GM12878 (cell line): ENCODE measurements around the gene PHC1. TPM values are rescaled to one million over a fixed set of nuclear protein-coding genes. Genes with fewer than 3 reads are reported as not detected.
A peak's percentile ranks its signal among the peaks of the same experiment; 100 is the strongest.

ENCODE experiments used
- CBX5 ChIP-seq: sonication (generic); IDR thresholded peaks from 2 replicates; pipeline ENCODE4 v1.6.1; 2016; ENCODE audit warnings: low read depth, moderate library complexity, mild to moderate bottlenecking, inconsistent platforms
- DPF2 ChIP-seq: fragments of 450-650 bp; IDR thresholded peaks from 2 replicates; pipeline ENCODE4 v1.6.1; 2017; ENCODE audit warnings: mild to moderate bottlenecking
- EGR1 ChIP-seq, 2 experiments: IDR thresholded peaks; 1 replicate in 1 of 2; 2 replicates in 1 of 2; pipeline ENCODE4 v1.6.1; 2011 to 2012; ENCODE audit warnings: low read depth in 2 of 2, low read length in 2 of 2, borderline replicate concordance in 1 of 2, mild to moderate bottlenecking in 1 of 2, moderate library complexity in 1 of 2
- NR2C2 ChIP-seq: IDR thresholded peaks from 2 replicates; pipeline ENCODE4 v1.6.1; 2011; ENCODE audit warnings: borderline replicate concordance, low read depth; ENCODE audit not compliant: control insufficient read depth, insufficient read length
- POLR2A ChIP-seq: IDR thresholded peaks from 2 replicates; pipeline ENCODE4 v1.6.1; 2011; ENCODE audit warnings: low read depth, mild to moderate bottlenecking, low read length
- POU2F2 ChIP-seq: IDR thresholded peaks from 3 replicates; pipeline ENCODE4 v1.6.1; 2011; ENCODE audit warnings: low read depth, mild to moderate bottlenecking, low read length, borderline replicate concordance
- RAD21 ChIP-seq: IDR thresholded peaks from 2 replicates; pipeline ENCODE4 v1.6.1; 2011; ENCODE audit warnings: mild to moderate bottlenecking, low read depth, low read length, moderate library complexity; ENCODE audit not compliant: insufficient read depth
- RAD51 ChIP-seq: fragments of 450-650 bp; IDR thresholded peaks from 2 replicates; pipeline ENCODE4 v1.6.1; 2016; ENCODE audit warnings: moderate library complexity, mild to moderate bottlenecking, inconsistent platforms
- RBBP5 ChIP-seq: fragments of 200-600 bp; sonication (generic); conservative IDR thresholded peaks from 2 replicates; pipeline ENCODE4 v1.6.1; 2016
- SREBF2 ChIP-seq: IDR thresholded peaks from 2 replicates; pipeline ENCODE4 v1.6.1; 2012; ENCODE audit warnings: mild to moderate bottlenecking, low read length
- SRF ChIP-seq, 2 experiments: IDR thresholded peaks; 2 replicates each; pipeline ENCODE4 v1.6.1; 2011; ENCODE audit warnings: low read depth in 2 of 2, low read length in 2 of 2, mild to moderate bottlenecking in 1 of 2, moderate library complexity in 1 of 2
- TCF3 ChIP-seq: IDR thresholded peaks from 2 replicates; pipeline ENCODE4 v1.6.1; 2012; ENCODE audit warnings: low read depth, mild to moderate bottlenecking, low read length, borderline replicate concordance; ENCODE audit not compliant: insufficient read depth
- YBX1 ChIP-seq: fragments of 450-650 bp; IDR thresholded peaks from 2 replicates; pipeline ENCODE4 v1.6.1; 2016; ENCODE audit warnings: antibody characterized with exemption
- ZBED1 ChIP-seq: IDR thresholded peaks from 2 replicates; pipeline ENCODE4 v1.6.1; 2016; ENCODE audit warnings: borderline replicate concordance
- ZNF24 ChIP-seq: fragments of 450-650 bp; IDR thresholded peaks from 2 replicates; pipeline ENCODE4 v1.6.1; 2017; ENCODE audit warnings: antibody characterized with exemption, mild to moderate bottlenecking
- polyA plus RNA-seq, 11 experiments: library from polyadenylated mRNA; depleted of rRNA in 4 of 11; unstranded in 6 of 11; stranded (reverse) in 5 of 11; fragments of >200 nt; fragmentation: Nextera tagmentation in 4 of 11; fragmentation: Illumina TruSeq in 1 of 11; extraction: Ambion mirVana in 4 of 11; extraction: Trizol in 1 of 11; gene quantifications; 1 replicate in 1 of 11; 2 replicates in 10 of 11; pipeline versions ENCODE4 v1.2.1 to v1.2.3, GENCODE V29; 2011 to 2016; ENCODE audit warnings: inconsistent platforms in 2 of 11, missing spikeins in 2 of 11, low read depth in 1 of 11
- total RNA-seq, 4 experiments: library from RNA; depleted of rRNA in 3 of 4; stranded (reverse); fragments of >200 nt in 3 of 4; fragmentation: Illumina TruSeq in 1 of 4; extraction: Trizol in 1 of 4; gene quantifications; 2 replicates each; pipeline versions ENCODE4 v1.2.1 to v1.2.3, GENCODE V29; 2013 to 2021
- TF ChIP-seq, protein P1 (sequence below): IDR thresholded peaks from 2 replicates; pipeline ENCODE4 v1.6.1; 2012; ENCODE audit warnings: low read depth, low read length, improper control_type of control experiment
- TF ChIP-seq, protein P2 (sequence below): fragments of 450-650 bp; IDR thresholded peaks from 2 replicates; pipeline ENCODE4 v1.6.1; 2014; ENCODE audit warnings: mild to moderate bottlenecking
- TF ChIP-seq, protein P3 (sequence below): IDR thresholded peaks from 2 replicates; pipeline ENCODE4 v1.6.1; 2012; ENCODE audit warnings: mild to moderate bottlenecking, low read depth, low read length
- TF ChIP-seq, protein P4 (sequence below): fragments of 450-650 bp; formaldehyde crosslinking; IDR thresholded peaks from 2 replicates; pipeline ENCODE4 v1.4.0; 2022; ENCODE audit warnings: mild to moderate bottlenecking, moderate library complexity
- TF ChIP-seq, protein P5 (sequence below): fragments of 450-650 bp; IDR thresholded peaks from 2 replicates; pipeline ENCODE4 v1.6.1; 2018; ENCODE audit warnings: borderline replicate concordance, mild to moderate bottlenecking; ENCODE audit not compliant: partially characterized antibody

The PHC1 gene
- total and polyA plus RNA-seq, 10 of the 15 experiments (the other 5 are each of a cell fraction or from before 2014, with no cell fraction given) = 0.50 to 16.3 (median 2.1) TPM

DNA sequence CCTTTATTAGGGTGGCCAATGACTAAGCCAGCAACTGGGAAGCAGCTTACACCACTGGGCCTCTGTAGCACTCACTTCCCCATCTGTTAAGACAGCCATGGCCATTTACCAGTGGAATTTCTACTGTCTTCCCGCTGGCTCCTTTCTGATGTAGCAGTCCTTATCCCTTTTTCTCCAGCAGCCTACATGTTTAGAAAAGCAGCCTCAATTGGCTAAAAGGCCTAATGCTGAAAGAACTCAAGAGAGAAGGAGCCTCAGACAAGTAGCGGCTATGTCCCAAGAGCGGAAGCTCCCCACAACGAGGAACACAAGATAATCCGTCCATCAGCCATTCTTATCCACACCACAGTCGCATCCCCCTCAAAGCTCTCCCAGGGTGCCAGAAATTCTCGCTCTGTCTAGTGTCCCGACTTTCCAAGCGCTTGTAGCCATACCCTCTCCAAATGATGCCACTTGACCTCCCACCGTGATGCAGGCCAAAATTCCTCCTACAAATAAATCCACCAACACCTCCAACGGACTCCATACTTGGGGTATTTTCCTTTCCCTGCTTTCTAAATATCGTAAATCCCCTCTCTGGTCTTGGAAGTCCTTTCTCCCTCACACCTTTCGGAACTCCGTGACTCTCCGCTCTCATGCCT is 34.5 kb downstream of the PHC1 start (continued):
- TF ChIP-seq RAD51 (no peak), YBX1 (0 out of 2 replicates have a peak, but pooled peaks have one; percentile 14), RAD21 (no peak), NR2C2 (no peak), RBBP5 (no peak), EGR1 (IDR thresholded peaks at IDR 0.05; ENCODE audit: borderline replicate concordance in 1 of 2, low read depth in 2 of 2, low read length in 2 of 2) (no peak), ZBED1 (no peak), POU2F2 (no peak), CBX5 (no peak), TCF3 (no peak), SREBF2 (no peak), POLR2A (no peak), ZNF24 (no peak), SRF (IDR thresholded peaks at IDR 0.05; ENCODE audit: low read depth in 2 of 2, low read length in 2 of 2) (no peak), DPF2 (0 out of 2 replicates have a peak, but pooled peaks have one; percentile 17)
- TF ChIP-seq, protein P1, sequence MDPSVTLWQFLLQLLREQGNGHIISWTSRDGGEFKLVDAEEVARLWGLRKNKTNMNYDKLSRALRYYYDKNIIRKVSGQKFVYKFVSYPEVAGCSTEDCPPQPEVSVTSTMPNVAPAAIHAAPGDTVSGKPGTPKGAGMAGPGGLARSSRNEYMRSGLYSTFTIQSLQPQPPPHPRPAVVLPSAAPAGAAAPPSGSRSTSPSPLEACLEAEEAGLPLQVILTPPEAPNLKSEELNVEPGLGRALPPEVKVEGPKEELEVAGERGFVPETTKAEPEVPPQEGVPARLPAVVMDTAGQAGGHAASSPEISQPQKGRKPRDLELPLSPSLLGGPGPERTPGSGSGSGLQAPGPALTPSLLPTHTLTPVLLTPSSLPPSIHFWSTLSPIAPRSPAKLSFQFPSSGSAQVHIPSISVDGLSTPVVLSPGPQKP = no peak
- TF ChIP-seq, protein P2, sequence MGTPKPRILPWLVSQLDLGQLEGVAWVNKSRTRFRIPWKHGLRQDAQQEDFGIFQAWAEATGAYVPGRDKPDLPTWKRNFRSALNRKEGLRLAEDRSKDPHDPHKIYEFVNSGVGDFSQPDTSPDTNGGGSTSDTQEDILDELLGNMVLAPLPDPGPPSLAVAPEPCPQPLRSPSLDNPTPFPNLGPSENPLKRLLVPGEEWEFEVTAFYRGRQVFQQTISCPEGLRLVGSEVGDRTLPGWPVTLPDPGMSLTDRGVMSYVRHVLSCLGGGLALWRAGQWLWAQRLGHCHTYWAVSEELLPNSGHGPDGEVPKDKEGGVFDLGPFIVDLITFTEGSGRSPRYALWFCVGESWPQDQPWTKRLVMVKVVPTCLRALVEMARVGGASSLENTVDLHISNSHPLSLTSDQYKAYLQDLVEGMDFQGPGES = no peak
- TF ChIP-seq, protein P3, sequence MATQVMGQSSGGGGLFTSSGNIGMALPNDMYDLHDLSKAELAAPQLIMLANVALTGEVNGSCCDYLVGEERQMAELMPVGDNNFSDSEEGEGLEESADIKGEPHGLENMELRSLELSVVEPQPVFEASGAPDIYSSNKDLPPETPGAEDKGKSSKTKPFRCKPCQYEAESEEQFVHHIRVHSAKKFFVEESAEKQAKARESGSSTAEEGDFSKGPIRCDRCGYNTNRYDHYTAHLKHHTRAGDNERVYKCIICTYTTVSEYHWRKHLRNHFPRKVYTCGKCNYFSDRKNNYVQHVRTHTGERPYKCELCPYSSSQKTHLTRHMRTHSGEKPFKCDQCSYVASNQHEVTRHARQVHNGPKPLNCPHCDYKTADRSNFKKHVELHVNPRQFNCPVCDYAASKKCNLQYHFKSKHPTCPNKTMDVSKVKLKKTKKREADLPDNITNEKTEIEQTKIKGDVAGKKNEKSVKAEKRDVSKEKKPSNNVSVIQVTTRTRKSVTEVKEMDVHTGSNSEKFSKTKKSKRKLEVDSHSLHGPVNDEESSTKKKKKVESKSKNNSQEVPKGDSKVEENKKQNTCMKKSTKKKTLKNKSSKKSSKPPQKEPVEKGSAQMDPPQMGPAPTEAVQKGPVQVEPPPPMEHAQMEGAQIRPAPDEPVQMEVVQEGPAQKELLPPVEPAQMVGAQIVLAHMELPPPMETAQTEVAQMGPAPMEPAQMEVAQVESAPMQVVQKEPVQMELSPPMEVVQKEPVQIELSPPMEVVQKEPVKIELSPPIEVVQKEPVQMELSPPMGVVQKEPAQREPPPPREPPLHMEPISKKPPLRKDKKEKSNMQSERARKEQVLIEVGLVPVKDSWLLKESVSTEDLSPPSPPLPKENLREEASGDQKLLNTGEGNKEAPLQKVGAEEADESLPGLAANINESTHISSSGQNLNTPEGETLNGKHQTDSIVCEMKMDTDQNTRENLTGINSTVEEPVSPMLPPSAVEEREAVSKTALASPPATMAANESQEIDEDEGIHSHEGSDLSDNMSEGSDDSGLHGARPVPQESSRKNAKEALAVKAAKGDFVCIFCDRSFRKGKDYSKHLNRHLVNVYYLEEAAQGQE = no peak
- TF ChIP-seq, protein P4, sequence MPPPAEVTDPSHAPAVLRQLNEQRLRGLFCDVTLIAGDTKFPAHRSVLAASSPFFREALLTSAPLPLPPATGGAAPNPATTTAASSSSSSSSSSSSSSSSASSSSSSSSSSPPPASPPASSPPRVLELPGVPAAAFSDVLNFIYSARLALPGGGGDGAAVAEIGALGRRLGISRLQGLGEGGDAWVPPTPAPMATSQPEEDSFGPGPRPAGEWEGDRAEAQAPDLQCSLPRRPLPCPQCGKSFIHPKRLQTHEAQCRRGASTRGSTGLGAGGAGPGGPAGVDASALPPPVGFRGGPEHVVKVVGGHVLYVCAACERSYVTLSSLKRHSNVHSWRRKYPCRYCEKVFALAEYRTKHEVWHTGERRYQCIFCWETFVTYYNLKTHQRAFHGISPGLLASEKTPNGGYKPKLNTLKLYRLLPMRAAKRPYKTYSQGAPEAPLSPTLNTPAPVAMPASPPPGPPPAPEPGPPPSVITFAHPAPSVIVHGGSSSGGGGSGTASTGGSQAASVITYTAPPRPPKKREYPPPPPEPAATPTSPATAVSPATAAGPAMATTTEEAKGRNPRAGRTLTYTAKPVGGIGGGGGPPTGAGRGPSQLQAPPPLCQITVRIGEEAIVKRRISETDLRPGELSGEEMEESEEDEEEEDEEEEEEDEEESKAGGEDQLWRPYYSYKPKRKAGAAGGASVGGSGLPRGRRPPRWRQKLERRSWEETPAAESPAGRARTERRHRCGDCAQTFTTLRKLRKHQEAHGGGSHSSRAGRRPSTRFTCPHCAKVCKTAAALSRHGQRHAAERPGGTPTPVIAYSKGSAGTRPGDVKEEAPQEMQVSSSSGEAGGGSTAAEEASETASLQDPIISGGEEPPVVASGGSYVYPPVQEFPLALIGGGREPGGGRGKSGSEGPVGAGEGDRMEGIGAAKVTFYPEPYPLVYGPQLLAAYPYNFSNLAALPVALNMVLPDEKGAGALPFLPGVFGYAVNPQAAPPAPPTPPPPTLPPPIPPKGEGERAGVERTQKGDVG (CRISPR knock-in tag) = no peak
- TF ChIP-seq, protein P5, sequence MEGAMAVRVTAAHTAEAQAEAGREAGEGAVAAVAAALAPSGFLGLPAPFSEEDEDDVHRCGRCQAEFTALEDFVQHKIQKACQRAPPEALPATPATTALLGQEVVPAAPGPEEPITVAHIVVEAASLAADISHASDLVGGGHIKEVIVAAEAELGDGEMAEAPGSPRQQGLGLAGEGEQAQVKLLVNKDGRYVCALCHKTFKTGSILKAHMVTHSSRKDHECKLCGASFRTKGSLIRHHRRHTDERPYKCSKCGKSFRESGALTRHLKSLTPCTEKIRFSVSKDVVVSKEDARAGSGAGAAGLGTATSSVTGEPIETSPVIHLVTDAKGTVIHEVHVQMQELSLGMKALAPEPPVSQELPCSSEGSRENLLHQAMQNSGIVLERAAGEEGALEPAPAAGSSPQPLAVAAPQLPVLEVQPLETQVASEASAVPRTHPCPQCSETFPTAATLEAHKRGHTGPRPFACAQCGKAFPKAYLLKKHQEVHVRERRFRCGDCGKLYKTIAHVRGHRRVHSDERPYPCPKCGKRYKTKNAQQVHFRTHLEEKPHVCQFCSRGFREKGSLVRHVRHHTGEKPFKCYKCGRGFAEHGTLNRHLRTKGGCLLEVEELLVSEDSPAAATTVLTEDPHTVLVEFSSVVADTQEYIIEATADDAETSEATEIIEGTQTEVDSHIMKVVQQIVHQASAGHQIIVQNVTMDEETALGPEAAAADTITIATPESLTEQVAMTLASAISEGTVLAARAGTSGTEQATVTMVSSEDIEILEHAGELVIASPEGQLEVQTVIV = no peak
